ENCODE data around the gene KICS2. TPM values are rescaled to one million over a fixed set of nuclear protein-coding genes. Genes with fewer than 3 reads are reported as not detected.

The KICS2 gene
- total RNA-seq, 3 donors from 2014 or later: 10.2 to 17.9 (median 15.7) TPM

GRCh38 chr12:64180951-64181350, 41.1 kb downstream of the KICS2 start:
- H3K27me3 ChIP-seq: no peaks in the 10 kb centered on the region
- TF ChIP-seq POLR2AphosphoS5 (IDR thresholded peaks at IDR 0.05) (no peak), POLR2A (IDR thresholded peaks at IDR 0.05) (no peak), CTCF (IDR thresholded peaks at IDR 0.05) (no peak)
- intact Hi-C loops (cut with DNase I; ENCODE audit: low total_unique reads): no loop called here
- no peaks in the 10 kb centered on the region for H3K9me3 ChIP-seq
- H3K4me3 ChIP-seq: no peak overlapping the region
- no peaks in the 10 kb centered on the region for H3K4me1 ChIP-seq
- H3K27ac ChIP-seq: peak overlapping the region; percentile 65
- DNase-seq (ENCODE audit: low spot score in 2 of 2): no peak
- no peaks in the 10 kb centered on the region for H3K36me3 ChIP-seq

GRCh38 chr12:64178122-64178521, 44.0 kb downstream of the KICS2 start:
- no peak overlapping the region for H3K27ac ChIP-seq
- no peak overlapping the region for H3K4me3 ChIP-seq
- intact Hi-C loops (cut with DNase I; ENCODE audit: low total_unique reads): no loop called here
- no peaks in the 10 kb centered on the region for H3K4me1 ChIP-seq
- H3K27me3 ChIP-seq: no peaks in the 10 kb centered on the region
- no peaks in the 10 kb centered on the region for H3K9me3 ChIP-seq
- TF ChIP-seq CTCF (IDR thresholded peaks at IDR 0.05): no peak
- no peak for TF ChIP-seq POLR2AphosphoS5 (IDR thresholded peaks at IDR 0.05)
- TF ChIP-seq POLR2A (IDR thresholded peaks at IDR 0.05): no peak
- no peaks in the 10 kb centered on the region for H3K36me3 ChIP-seq
- DNase-seq (ENCODE audit: low spot score in 2 of 2): no peak

- no peaks in the 10 kb centered on the region for H3K9me3 ChIP-seq
- no peak for TF ChIP-seq POLR2AphosphoS5 (IDR thresholded peaks at IDR 0.05)
- TF ChIP-seq CTCF (IDR thresholded peaks at IDR 0.05): no peak
- no peak for TF ChIP-seq POLR2A (IDR thresholded peaks at IDR 0.05)
- DNase-seq (ENCODE audit: low spot score in 2 of 2): no peak
- H3K27me3 ChIP-seq: no peaks in the 10 kb centered on the region
- intact Hi-C loops (cut with DNase I; ENCODE audit: low total_unique reads): no loop called here
- no peaks in the 10 kb centered on the region for H3K36me3 ChIP-seq
- H3K4me1 ChIP-seq: no peaks in the 10 kb centered on the region
- no peak overlapping the region for H3K4me3 ChIP-seq
- no peak overlapping the region for H3K27ac ChIP-seq
Observed at GRCh38 chr12:64177001-64177400, 45.1 kb downstream of the KICS2 start.

- intact Hi-C loops (cut with DNase I; ENCODE audit: low total_unique reads): no loop called here
- no peak for DNase-seq (ENCODE audit: low spot score in 2 of 2)
- H3K4me1 ChIP-seq: no peaks in the 10 kb centered on the region
Observed at GRCh38 chr12:64175254-64175945, 46.7 kb downstream of the KICS2 start.

More at GRCh38 chr12:64175254-64175945, 46.7 kb downstream of the KICS2 start:
- Histone ChIP-seq H3K9me3 (no peaks in the 10 kb centered on the region), H3K4me3 (no peak overlapping the region), H3K27ac (no peak overlapping the region), H3K27me3 (no peaks in the 10 kb centered on the region), H3K36me3 (no peaks in the 10 kb centered on the region)
- no peak for TF ChIP-seq POLR2AphosphoS5 (IDR thresholded peaks at IDR 0.05)
- TF ChIP-seq POLR2A (IDR thresholded peaks at IDR 0.05): no peak
- no peak for TF ChIP-seq CTCF (IDR thresholded peaks at IDR 0.05)
